Activated T-cell treated with anti-CD3 and anti-CD28 coated beads for 1 hour (primary cell): ENCODE data around the gene CKMT1A.

Source experiments
- DNase-seq: peaks from one replicate; pipeline ENCODE4 v3.0.0-alpha.2; 2020; ENCODE audit warnings: low read depth

CKMT1A gene

GRCh38 chr15:43748376-43748775, 54.7 kb downstream of the CKMT1A start:
- no peak for DNase-seq
